Measurements from ENCODE around the gene ARHGEF18. TPM values are rescaled to one million over a fixed set of nuclear protein-coding genes. Genes with fewer than 3 reads are reported as not detected.
"Not testable (repeated sequence)": the region's sequence is repeated elsewhere in the genome, so short reads cannot be mapped to it uniquely, and the experiment has no call there.

ARHGEF18 gene
- total RNA-seq: 10 to 100 TPM; 24.2 to 43.5 (median 31.2) TPM

- Histone ChIP-seq H3K27ac (no peak within 1 kb of the TSS), H3K27me3 (no peaks in the 10 kb centered on the region), H3K36me3 (no peaks in the 10 kb centered on the region), H3K4me3 (no peak within 1 kb of the TSS), H3K4me1 (no peaks in the 10 kb centered on the region), H3K9me3 (no peaks in the 10 kb centered on the region)
- 82% methylated on average over 12 of the region's 13 CpGs for WGBS
- TF ChIP-seq EP300 (IDR thresholded peaks at IDR 0.05): no peak
- no peak for TF ChIP-seq POLR2AphosphoS5 (IDR thresholded peaks at IDR 0.05)
- no peak for TF ChIP-seq CTCF (IDR thresholded peaks at IDR 0.05)
- TF ChIP-seq POLR2A (IDR thresholded peaks at IDR 0.05): no peak
- peak in 1 of 2 donors; percentile 40 for DNase-seq (ENCODE audit: low spot score in 2 of 2)
These were observed at the start of gene ARHGEF18 for GRCh38 chr19:7348587-7349230. Gene ARHGEF18, plus strand, starts transcription at chr19:7348937. Its CDS starts 13,954 bp downstream, at chr19:7362891.

- peaks cover 3% of the 10 kb centered on the region for H3K27me3 ChIP-seq
- no peak overlapping the region for H3K4me3 ChIP-seq
- no peak for TF ChIP-seq EP300 (IDR thresholded peaks at IDR 0.05)
- no peak for TF ChIP-seq CTCF (IDR thresholded peaks at IDR 0.05)
- no peak for TF ChIP-seq POLR2A (IDR thresholded peaks at IDR 0.05)
- TF ChIP-seq POLR2AphosphoS5 (IDR thresholded peaks at IDR 0.05): no peak
- H3K36me3 ChIP-seq: no peaks in the 10 kb centered on the region
- H3K27ac ChIP-seq: no peak overlapping the region
- no peak for DNase-seq (ENCODE audit: low spot score in 2 of 2)
- WGBS: 86% methylated on average over 5 of the region's 5 CpGs
- no peaks in the 10 kb centered on the region for H3K4me1 ChIP-seq
- no peaks in the 10 kb centered on the region for H3K9me3 ChIP-seq
These were observed 47.2 kb upstream of the ARHGEF18 start for GRCh38 chr19:7301525-7301924.

GRCh38 chr19:7303470-7303869 is 45.3 kb upstream of the ARHGEF18 start:
- 85% methylated on average over 4 of the region's 4 CpGs for WGBS
- Histone ChIP-seq H3K4me3 (no peak overlapping the region), H3K27me3 (peaks cover 3% of the 10 kb centered on the region), H3K27ac (no peak overlapping the region), H3K36me3 (no peaks in the 10 kb centered on the region), H3K4me1 (no peaks in the 10 kb centered on the region), H3K9me3 (no peaks in the 10 kb centered on the region)
- TF ChIP-seq EP300 (IDR thresholded peaks at IDR 0.05) (no peak), POLR2A (IDR thresholded peaks at IDR 0.05) (no peak), CTCF (IDR thresholded peaks at IDR 0.05) (no peak), POLR2AphosphoS5 (IDR thresholded peaks at IDR 0.05) (no peak)
- DNase-seq (ENCODE audit: low spot score in 2 of 2): no peak

GRCh38 chr19:7304200-7304599 is 44.5 kb upstream of the ARHGEF18 start:
- Histone ChIP-seq H3K4me3 (no peak overlapping the region), H3K27ac (no peak overlapping the region), H3K4me1 (no peaks in the 10 kb centered on the region), H3K36me3 (no peaks in the 10 kb centered on the region), H3K9me3 (no peaks in the 10 kb centered on the region), H3K27me3 (peaks cover 3% of the 10 kb centered on the region)
- WGBS: 47% methylated on average over 9 of the region's 9 CpGs
- peak in 1 of 2 donors; percentile 44 for DNase-seq (ENCODE audit: low spot score in 2 of 2)
- TF ChIP-seq EP300 (IDR thresholded peaks at IDR 0.05) (no peak), CTCF (IDR thresholded peaks at IDR 0.05) (no peak), POLR2A (IDR thresholded peaks at IDR 0.05) (no peak), POLR2AphosphoS5 (IDR thresholded peaks at IDR 0.05) (no peak)

GRCh38 chr19:7307590-7308218 is 41.0 kb upstream of the ARHGEF18 start:
- WGBS: 80% methylated on average over 7 of the region's 7 CpGs
- no peaks in the 10 kb centered on the region for H3K4me1 ChIP-seq
- no peaks in the 10 kb centered on the region for H3K9me3 ChIP-seq
- H3K27me3 ChIP-seq: peaks cover 3% of the 10 kb centered on the region
- TF ChIP-seq POLR2A (IDR thresholded peaks at IDR 0.05) (no peak), POLR2AphosphoS5 (IDR thresholded peaks at IDR 0.05) (no peak), EP300 (IDR thresholded peaks at IDR 0.05) (no peak), CTCF (IDR thresholded peaks at IDR 0.05) (no peak)
- H3K27ac ChIP-seq: no peak overlapping the region
- H3K4me3 ChIP-seq: no peak overlapping the region
- DNase-seq (ENCODE audit: low spot score in 2 of 2): peak in 1 of 2 donors; percentile 6
- H3K36me3 ChIP-seq: no peaks in the 10 kb centered on the region

GRCh38 chr19:7308327-7308726 is 40.4 kb upstream of the ARHGEF18 start:
- H3K27me3 ChIP-seq; H3K36me3 ChIP-seq; H3K9me3 ChIP-seq; H3K4me3 ChIP-seq; DNase-seq (ENCODE audit: low spot score in 2 of 2); H3K27ac ChIP-seq; H3K4me1 ChIP-seq: not testable (repeated sequence)
- WGBS: 78% methylated on average over 9 of the region's 9 CpGs
